Measurements from ENCODE around the gene LY6G5C.

DNA sequence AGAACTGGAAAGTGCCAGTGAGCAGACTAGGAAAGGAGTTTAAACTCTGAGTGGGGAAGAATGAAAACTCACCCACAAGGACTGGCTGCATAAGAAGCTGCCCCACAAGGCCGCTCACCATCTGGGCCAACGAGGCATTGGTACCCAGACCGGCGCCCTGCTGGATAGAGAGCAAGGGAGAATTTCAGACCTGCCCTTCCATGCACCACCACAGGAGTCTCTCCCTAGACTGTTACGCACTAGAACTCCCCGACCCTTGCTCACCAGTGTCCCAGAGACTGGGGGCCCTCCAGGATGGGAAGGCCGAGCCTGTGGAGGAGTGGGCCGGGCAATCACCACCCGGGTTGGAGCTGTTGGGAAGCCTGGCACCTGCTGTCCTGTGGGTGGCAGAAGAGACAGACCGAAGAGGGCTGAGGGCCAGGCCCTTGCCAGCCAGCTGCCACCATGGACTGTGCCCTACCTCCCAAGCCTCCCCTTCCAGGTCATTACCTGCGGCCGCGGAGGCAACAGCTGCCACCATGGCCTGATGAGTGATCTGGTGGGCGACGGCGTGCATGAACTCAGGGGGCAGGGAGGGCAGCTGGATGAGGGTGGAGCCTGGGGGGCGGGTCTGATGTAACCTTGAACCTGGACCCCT lies 36.9 kb downstream of the LY6G5C start:
- TF ChIP-seq EP300 (IDR thresholded peaks at IDR 0.05) (no peak), POLR2A (IDR thresholded peaks at IDR 0.05) (no peak), CTCF (IDR thresholded peaks at IDR 0.05) (no peak)

Measured in tibial nerve (tissue), 4 donors.